OCI-LY1 (cell line): ENCODE measurements around the gene LGI2.

Experiments
- EZH2 ChIP-seq: fragments of 200-600 bp; sonication (generic), shearing (Covaris generic); IDR thresholded peaks from 2 replicates; pipeline ENCODE4 v1.8.0; 2017; ENCODE audit warnings: borderline replicate concordance, mixed run types, mild to moderate bottlenecking, antibody characterized with exemption, low read length, moderate library complexity, mixed read lengths
- TF ChIP-seq, protein P1 (sequence below): fragments of 200-600 bp; sonication (generic), shearing (Covaris generic); IDR thresholded peaks from 2 replicates; pipeline ENCODE4 v1.5.1; 2017; ENCODE audit warnings: mild to moderate bottlenecking, antibody characterized with exemption, low read length, moderate library complexity, mixed read lengths

DNA sequence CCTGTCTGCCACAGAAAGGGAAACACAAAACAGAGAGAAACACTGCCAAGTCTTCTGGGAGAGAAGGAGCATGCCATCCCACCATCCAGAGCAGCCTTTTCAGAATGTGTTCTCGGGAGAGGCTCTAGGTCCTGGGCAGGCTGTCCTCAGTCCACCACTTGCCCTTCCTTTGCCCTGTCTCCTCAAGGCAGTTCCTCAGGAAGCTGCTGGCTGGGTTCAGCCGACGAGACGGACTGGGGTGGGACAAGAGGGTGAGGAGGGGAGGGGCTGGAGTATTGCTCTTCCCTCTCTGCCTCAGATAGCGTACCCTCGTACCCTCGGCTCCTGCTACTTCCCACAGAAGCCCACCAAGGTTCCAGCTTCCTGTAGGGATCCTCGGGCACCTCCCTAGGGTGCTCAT, 26.6 kb upstream of the LGI2 start:
- TF ChIP-seq, protein P1, sequence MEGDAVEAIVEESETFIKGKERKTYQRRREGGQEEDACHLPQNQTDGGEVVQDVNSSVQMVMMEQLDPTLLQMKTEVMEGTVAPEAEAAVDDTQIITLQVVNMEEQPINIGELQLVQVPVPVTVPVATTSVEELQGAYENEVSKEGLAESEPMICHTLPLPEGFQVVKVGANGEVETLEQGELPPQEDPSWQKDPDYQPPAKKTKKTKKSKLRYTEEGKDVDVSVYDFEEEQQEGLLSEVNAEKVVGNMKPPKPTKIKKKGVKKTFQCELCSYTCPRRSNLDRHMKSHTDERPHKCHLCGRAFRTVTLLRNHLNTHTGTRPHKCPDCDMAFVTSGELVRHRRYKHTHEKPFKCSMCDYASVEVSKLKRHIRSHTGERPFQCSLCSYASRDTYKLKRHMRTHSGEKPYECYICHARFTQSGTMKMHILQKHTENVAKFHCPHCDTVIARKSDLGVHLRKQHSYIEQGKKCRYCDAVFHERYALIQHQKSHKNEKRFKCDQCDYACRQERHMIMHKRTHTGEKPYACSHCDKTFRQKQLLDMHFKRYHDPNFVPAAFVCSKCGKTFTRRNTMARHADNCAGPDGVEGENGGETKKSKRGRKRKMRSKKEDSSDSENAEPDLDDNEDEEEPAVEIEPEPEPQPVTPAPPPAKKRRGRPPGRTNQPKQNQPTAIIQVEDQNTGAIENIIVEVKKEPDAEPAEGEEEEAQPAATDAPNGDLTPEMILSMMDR = no peak
- TF ChIP-seq EZH2 = no peak
